Activated T-cell treated with anti-CD3 and anti-CD28 coated beads, Interleukin-2, amount 50 U/mL, for 1 hour (primary cell): Measurements from ENCODE around the gene SIK1.
"Not testable (repeated sequence)": the region's sequence is repeated elsewhere in the genome, so short reads cannot be mapped to it uniquely, and the experiment has no call there.

Experiments
- DNase-seq: peaks from one replicate; pipeline ENCODE4 v3.0.0-alpha.2; 2020

Gene SIK1

DNA sequence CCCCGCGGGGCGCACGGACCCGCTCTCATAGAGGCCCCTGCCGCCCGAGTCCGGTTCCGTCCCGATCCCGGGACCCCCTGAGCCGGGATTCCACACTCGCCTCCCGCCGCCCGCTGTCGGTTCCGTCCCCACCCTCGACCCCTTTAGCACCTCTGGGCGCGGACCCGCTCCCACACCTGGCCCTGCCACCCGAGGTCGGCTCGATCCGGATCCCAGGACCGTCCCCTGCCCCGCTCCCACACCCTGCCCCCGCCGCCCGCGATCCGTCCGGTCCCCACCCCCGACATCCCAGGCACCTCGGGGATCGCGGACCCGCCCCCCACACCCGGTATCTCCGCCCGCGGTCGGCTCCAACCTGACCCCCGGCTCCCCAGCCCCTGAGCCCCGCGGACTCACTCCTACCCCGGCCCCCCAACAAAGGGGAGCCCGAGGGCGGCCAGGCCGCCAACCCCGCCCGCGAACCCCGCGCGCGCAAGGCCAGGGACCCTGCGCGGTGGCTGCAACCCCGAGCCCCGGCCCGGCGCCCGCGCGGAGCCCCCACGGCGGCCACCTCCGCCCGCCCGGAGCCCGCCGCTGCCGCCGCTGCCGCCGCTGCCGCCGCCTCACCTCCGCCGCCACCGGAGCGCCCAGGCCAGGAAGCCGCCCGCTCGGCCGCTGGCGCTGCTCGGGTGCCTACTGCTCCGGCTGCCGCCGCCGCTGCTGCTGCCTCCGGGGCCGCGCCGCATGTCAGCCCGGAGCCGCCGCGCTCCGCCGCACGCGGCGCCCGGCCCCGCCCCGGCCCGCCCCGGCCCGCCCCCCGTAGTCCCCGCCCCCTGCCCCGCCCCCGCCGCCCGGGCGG lies at the start of gene SIK1:
SIK1 (minus strand) TSS at position 728 of the 838 bp plus-strand sequence. CDS start 953 bp downstream, outside the sequence.
- DNase-seq, result not testable (repeated sequence)

DNA sequence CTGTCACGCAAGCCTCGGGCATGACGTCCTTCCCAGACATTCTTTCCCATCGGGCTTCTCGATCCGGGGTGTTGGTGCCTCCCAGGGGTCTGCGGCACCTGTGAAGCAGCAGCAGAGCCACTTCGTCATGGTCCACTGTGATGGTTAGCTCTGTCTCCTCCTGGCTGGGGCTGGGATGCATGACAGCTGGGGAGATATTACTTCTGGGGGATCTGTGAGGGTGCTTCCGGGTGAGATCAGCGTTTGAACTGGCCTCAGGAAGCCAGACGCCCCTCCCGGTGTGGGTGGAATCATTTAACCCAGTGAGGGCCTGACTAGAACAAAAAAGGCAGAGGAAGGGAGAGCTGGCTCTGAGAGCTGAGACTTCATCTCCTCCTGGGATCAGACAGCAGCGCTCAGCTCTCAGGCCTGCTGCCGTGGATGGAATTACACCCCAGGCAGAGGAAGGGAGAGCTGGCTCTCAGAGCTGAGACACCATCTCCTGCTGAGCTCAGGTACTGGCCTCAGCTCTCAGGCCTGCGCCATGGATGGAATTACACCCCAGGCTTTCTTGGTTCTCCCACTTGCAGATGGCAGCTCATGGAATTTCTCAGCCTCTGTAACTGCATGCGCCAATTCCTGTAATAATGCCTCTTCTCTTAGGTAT lies 44.8 kb upstream of the SIK1 start:
- DNase-seq, result not testable (repeated sequence)

DNA sequence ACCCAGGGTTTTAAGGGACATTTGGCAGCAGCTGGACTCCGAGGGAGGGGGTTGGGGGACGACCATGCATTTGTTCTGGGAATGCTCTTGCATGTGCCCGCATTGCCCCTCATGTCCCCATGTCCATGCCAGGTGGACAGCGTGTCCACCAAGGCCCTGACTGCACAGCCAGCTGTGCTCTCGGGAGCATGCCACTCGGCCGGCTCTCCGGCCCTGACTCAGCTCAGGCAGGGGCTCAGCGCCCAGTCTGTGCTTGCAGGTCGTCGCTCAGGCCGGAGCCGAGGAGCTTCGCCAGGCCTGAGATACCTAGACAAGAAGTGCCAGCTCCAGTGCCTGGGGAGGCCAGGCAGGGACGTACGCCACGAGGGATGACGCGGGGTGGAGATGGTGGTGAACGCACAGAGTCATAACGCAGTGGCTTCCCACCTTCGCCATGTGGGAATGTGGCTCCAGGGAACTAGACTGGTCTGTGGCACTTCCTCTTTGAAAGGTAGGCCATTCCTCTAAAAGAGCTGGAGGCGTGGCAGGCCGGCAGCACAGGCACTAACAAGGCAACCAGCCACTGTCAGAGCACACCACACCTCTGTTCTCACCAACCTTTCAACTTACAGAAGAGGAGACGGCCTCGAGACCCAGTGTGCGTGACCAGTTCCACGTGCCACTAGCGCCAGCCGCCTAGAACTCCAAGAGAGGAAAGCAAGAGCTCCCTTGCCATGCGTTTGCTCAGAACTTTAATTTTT lies 43.0 kb upstream of the SIK1 start:
- not testable (repeated sequence) for DNase-seq

DNA sequence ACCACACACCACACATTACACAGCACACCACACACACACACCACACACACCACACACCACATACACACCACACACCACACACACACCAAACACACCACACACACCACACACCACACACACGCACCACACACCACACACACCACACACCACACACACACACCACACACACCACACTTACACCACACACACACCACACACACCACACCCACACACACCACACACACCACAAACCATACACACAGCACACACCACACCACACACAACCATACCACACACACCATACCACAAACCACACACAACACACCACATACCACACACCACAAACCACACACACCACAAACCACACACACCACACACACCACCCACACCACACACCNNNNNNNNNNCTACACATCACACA lies 40.9 kb upstream of the SIK1 start:
- peak; percentile 2 for DNase-seq

DNA sequence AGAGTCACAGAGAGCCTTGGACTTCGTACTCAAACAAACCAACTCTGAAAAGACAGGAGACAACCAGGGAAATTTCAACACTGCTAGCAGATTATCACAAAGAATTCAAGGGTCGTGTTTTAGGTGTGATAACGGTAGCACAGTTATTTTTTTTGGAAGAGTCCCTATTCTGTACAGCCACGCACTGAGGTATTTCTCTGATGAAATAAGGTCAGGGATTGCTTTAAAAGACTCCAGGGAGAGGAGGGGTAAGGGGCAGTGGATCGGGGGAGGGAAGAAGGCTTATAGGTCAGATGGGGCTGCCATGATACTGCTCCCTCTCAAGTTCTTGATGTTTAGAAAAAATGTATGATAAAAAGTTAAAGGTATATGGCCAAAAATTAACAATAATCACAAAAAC lies 38.2 kb upstream of the SIK1 start:
- DNase-seq, result not testable (repeated sequence)

DNA sequence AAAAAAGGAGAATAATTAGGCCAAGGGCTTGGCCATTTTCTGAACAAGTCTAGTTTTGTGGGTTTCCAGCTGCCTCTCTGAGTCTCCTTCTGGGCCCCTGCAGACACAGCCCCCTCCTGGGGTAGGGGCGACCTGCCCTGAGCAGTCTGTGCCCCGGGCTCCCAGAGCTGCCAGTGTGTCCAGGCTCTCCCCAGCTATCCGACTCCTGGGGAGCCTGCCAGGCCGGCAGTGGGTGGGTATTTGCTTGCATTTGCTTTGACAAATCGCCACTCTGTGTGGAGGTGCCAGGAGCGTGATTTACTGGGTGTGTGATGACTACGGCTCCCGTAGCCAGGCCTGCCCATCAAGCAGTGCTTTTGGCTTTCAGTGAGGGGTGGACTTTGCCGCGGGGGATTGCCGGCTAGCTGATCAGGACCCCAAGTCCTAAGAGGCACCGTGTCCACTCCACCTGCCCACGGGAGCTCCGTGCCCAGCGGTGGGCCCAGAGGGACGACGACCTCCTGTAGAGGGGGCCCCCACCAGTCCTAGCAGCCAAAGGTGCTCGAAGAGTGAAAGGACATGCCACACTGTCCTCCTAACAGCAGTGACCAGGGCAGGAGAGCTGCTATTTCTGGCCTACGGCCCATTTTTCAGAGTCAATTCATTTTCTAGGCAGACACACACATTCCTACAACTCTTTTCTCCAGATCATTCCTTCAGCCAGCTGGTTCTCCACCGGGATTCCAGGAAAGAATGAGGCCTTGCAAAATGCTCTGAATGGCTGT lies 36.7 kb upstream of the SIK1 start:
- DNase-seq, result not testable (repeated sequence)

DNA sequence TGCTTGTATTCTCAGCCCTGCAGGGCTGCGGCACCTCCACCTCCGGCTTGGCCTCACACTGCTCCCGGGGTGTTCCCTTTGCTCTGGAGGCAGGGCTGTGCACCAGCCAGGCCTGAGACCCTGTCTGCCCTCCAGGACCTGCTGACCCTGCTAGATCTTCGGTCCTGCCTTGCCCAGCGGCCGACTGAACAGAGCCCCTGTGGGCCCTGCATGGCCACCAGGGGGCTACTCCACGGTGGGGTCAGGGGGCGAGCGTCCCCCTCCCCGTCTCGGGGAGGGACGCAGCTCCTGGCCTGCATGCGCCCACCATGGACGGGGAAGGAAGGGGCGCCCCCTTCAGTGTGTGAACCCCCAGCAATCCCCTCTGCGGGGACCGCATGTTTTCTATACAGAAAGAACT lies 36.0 kb upstream of the SIK1 start:
- DNase-seq, result not testable (repeated sequence)

DNA sequence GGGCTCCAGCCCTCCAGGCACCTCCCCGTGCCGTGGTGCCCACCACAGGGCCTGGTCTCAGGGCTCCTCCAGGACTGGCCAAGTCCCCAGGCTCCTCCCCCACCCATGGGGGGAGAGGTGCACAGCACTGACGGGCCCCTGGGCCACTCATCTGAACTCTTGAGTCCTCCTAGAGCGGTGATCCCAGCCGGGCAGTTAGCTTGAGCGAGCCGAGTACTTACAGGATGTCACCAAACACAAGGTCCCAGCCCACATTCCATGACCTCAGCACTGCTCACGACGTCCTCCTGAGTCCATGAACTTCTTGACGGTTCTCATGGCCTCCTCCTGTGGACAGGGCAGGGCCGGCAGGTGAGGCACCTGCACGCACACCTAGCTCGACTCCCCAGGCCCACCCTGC lies 33.5 kb upstream of the SIK1 start:
- DNase-seq, result not testable (repeated sequence)

DNA sequence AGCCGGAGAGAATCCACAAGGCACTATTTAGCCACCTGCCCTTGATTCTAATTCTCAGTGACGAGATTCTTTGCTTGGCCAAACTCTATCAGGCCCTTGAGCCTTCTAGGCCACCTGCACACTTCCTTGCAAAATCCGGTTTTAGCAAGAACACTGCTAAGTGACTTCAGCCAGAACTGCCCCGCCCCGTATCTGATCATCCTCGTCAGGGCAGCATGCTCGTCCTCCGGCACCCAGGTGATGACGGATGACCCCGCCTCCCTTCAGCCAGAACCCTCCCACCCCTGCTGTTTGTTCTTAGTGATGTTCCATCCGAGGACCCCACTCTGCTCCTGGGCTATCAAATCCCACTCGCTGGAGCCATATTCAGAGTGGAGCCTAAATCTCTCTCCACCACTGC lies 32.1 kb upstream of the SIK1 start:
- DNase-seq, result not testable (repeated sequence)

DNA sequence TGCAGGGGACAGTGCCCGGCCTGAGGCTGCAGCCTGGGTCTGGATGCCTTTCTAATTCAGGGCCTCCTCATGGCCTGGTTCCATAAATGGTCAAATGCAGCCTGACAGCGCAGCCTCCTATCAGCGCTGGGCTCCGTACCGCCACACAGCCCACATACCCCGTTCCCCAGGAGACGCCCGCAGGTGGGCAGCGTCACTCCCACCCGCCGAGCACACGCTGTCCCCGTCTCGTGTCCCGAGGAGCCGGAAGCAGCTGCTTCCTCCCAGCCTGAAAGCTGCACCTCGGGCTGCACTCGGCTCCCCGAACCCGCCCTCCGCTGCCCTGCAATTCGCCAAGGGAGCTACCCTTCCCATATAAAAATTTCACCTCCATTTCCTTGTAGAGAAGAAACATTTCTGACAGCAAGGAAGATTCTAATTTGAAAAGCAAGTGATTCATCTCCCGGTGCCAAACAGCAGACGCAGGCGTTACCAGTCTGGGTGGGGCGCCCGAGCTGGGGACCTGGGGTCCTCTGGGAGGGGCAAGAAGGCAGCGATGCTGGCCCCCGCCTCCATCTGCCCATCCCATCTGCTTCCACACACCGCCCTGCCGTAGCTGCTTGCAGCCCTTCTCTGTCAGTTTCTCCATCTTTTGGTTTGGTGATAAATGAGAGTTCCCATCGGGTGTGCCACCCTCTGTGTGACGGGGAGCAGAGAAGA lies 29.8 kb upstream of the SIK1 start:
- DNase-seq, result not testable (repeated sequence)

DNA sequence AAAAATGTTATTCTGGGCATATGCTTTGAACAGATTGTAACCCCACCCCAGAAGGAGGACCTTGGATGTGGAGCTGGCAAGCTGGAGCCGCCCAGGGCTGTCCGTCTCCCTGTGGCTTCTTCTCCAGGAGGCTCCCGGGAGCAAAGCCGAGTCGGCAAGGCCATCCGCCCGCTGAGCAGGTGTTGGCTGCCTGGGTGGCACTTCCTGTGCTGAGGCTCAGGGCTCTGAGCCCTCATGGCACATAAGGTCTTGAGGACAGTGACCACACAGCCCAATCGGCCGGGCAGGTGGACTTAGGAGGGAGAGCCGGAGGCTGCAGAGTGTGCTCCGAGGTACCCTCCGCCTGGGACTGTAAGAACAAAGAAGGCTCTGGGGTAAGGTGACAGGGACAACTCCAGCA lies 28.8 kb upstream of the SIK1 start:
- DNase-seq, result not testable (repeated sequence)

DNA sequence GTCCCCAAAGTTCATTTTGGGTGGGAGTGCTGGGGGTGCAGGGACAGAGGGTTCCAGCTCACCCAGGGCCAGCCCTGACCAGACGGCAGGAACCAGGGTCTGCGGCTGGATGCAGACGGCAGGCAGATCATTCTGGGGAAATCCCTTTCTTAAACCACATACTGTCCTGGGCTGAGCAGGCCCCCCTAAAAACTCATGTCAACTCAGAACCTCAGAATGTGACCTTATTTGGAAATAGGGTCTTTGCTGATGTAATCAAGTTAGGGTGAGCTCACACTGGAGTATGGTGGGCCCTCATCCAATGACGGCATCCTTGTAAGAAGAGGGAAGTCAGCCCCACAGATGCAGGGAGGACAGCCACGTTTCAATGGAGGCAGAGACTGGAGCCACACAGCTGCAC lies 27.2 kb upstream of the SIK1 start:
- not testable (repeated sequence) for DNase-seq

DNA sequence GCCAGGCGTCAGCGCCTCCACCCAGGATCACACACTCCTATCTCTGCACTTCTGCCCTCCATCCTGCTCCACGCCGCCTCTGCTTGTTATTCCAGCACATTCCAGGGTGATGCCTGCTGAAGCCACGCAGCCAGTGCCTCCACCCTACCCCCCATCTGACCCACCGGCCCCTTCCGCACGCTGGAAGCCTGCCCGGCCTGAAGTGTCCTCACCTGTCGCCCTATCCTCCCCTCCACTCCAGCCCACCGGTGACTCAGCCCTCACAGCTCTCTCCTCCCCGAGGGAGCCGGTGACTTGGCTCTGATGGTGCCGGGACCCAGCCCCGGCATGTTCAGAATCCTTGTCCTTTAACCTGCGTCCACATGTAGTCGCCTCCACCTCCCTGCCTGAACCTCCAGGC lies 24.9 kb upstream of the SIK1 start:
- DNase-seq, result not testable (repeated sequence)

DNA sequence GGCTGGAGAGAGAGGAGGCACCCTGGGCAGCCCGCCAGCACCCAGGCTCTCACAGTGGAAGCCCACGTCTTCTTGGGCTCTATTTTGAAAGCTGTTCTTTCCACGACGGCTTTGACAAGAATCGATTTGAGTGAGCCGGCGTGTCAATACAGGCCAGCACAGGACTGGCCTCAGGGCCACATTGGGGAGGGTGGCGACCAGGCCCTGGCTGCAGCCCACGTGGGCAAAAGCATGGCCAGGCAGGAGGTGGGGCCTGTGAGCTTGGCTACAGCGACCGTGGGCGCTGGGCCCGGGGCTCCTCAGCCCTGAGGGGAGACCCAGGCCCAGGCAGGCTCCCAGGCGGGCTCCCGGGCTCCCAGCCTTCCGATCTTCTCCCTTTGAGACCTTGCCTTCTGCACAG lies 23.4 kb upstream of the SIK1 start:
- not testable (repeated sequence) for DNase-seq

DNA sequence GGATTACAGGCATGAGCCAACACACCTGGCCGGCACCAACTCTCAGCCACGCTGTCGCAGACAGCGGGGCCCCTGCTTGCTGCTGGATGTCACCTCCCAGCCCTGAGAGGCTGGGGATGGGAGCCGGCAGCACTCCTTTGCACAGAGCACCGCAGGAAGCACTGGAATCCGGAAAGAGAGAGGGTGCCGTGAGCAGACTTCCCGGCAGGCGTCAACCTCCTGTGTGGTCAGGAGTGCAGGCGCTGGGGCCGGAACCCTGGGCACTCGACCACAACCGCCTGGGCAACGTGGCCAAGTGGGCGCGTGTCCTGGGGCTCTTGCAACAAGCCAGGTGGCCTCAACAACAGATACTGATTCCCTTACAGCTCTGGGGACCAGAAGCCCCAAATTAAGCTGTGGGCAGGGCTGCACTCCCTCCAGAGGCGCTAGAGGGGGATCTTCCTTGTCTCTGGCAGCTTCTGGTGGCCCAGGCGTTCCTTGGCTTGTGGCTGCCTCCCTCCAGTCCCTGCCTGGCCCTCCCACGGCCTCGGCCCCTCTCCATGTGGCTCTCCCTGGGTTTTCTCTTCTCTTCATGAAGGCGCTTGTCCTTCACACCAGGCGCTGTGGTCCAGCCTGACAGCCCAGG lies 20.5 kb upstream of the SIK1 start:
- DNase-seq, result not testable (repeated sequence)

DNA sequence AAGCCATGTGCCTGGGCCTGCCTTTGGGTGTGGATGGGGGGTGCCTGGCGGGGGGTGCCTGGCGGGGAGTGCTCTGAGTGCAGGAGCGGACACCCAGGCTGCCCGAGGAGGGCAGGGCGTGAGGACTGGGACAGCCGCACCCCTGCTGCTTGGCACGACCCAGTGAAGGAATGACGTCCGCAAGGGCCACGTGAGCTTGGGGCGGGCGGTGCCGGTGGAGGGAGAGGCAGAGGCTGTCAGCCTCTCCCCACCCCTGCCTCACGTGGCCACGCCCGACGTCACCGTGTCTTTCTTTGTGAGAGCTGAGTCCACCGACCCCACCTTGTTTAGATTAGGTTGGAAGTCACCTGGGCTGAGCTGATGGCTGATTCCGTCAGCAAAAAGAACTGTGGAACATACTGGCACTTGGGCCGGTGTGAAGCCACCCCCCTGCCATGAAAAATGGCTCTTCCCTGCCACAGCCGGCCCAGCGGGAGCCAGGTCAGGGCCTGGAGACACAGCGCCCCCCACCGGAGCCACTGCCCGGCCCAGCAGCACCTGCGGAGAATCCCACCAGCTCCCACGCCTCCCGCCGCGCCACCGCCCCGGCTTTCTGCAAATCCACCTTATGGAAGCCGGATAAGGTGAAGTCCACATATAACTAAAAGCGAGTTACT lies 19.5 kb upstream of the SIK1 start:
- DNase-seq, result not testable (repeated sequence)

DNA sequence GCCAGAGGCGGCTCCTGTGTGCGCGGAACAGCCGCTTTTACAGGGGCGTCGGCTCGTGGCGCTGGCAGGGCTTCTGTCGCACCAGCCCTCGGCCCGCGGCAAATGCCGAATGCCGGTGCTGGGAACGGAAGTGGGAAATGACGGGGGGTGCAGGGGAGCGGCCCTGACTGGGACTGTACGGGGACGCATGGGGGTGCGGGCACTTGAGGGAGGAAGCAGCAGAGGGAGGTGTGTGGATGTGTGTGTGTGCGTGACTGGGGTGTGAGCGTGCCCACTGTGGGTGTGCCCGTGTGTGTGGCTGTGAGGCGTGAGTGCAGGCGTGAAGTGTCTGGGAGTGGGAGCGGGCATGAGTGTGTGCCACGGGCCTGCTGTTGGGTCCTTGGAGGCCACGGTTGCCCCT lies 17.6 kb upstream of the SIK1 start:
- DNase-seq, result not testable (repeated sequence)

DNA sequence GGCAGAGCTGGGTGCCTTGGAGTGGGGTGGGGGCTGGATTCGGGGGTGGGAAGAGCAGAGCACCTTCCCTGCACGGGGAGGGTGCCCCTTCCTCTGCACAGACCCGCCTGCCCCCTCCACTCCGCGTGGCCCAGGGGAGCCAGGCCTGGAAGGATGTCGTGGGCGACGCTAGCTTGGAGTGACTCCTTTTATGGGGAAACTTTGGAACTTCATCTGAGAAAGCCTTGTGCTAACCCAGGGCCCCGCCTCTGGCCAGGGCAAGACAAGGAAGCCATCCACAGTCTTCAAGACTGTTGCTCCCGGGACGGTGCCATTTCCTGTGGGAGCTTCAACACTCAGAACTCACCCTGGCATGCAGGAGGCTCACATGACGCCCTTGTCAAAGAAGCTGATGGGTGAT lies 15.6 kb upstream of the SIK1 start:
- DNase-seq, result not testable (repeated sequence)

DNA sequence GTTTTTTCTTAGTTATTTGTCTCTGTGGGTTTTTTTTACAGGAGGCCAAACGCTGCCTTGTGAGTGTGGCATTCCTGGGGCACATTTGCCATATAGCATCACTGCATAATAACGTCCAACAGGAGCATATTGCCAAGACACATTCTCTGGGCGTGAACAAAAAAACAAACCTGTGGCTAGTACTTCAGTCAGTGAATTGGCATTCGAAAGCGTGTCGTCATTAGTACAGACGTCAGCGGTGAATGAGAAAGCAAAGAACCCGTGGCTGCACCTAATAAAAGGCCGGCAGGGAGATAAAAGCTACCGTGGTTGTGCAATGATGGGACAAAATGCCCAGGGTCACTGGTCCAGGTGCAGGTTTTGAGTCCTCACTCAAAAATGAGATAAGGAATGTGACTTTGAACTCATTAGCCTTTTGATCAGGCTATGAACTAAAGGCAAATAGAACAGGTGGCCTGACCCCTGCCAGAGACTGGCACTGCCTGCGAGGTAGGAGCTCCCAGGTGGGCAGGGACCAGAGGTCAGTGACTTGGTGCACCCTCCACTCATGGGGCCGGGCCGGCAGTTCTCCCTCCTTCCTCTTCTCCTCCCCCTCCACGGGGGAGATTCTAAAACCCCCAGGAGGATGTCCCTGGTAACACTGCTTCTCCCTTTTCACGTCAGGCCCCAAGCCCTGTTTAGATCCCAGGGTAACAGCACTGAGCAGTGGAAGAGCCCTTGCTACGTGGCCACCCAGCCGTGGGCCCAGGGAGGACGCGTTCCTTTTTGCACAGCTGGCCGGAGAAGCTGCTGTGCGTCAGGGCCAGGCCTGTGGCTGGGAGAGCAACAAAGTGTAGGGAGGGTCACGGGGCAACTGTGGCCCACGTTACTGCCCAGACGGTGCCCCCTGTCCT lies 14.2 kb upstream of the SIK1 start:
- not testable (repeated sequence) for DNase-seq
